Measurements from ENCODE around the gene SORL1. TPM values are rescaled to one million over a fixed set of nuclear protein-coding genes. Genes with fewer than 3 reads are reported as not detected.
A peak's percentile ranks its signal among the peaks of the same experiment; 100 is the strongest.

Gene SORL1
- total RNA-seq, 1 donor from 2014 or later: 11.1 TPM

DNA sequence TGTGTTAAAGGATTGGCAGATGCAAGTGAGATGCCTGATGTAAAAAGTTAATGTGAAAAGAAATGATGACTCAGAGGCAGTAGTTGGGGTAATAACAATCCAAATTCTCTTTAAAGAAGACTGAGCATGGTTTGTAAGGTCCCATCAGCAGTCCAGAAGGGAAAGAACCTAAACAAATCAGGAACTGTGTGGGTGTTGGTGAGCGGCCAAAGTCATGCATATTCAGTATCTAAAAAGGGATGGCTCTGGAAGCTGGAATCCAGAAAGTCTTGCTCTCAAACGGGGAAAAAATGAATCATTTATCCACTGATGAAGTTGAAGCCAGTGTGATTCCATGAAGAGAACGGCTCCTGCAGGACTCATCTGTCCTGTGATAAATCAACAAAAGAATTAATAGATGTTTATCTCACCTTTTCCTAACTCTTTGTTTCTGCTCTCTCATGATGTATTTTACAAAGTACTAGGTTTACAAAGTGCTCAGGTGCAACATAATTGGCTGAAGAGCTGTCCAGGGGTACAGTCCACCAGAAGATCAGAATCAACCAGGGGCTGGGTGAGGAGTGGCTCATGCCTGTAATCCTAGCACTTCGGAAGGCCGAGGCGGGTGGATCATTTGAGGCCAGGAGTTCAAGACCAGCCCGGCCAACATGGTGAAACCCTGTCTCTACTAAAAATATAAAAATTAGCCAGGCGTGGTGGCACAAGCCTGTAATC lies 21.1 kb downstream of the SORL1 start:
- no peaks in the 10 kb centered on the region for H3K9me3 Mint-ChIP-seq (ENCODE audit: unreplicated experiment)
- no peaks in the 10 kb centered on the region for H3K27me3 Mint-ChIP-seq (ENCODE audit: unreplicated experiment)
- no peak overlapping the region for H3K27ac Mint-ChIP-seq (ENCODE audit: unreplicated experiment)
- TF ChIP-seq, protein P1, sequence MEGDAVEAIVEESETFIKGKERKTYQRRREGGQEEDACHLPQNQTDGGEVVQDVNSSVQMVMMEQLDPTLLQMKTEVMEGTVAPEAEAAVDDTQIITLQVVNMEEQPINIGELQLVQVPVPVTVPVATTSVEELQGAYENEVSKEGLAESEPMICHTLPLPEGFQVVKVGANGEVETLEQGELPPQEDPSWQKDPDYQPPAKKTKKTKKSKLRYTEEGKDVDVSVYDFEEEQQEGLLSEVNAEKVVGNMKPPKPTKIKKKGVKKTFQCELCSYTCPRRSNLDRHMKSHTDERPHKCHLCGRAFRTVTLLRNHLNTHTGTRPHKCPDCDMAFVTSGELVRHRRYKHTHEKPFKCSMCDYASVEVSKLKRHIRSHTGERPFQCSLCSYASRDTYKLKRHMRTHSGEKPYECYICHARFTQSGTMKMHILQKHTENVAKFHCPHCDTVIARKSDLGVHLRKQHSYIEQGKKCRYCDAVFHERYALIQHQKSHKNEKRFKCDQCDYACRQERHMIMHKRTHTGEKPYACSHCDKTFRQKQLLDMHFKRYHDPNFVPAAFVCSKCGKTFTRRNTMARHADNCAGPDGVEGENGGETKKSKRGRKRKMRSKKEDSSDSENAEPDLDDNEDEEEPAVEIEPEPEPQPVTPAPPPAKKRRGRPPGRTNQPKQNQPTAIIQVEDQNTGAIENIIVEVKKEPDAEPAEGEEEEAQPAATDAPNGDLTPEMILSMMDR (IDR thresholded peaks at IDR 0.05; ENCODE audit: partially characterized antibody, unreplicated experiment): no peak
- no peaks in the 10 kb centered on the region for H3K36me3 Mint-ChIP-seq (ENCODE audit: unreplicated experiment)
- DNase-seq: no peak
- H3K4me3 Mint-ChIP-seq (ENCODE audit: unreplicated experiment): no peak overlapping the region
- peaks cover 2% of the 10 kb centered on the region for H3K4me1 Mint-ChIP-seq (ENCODE audit: low read depth, unreplicated experiment)

DNA sequence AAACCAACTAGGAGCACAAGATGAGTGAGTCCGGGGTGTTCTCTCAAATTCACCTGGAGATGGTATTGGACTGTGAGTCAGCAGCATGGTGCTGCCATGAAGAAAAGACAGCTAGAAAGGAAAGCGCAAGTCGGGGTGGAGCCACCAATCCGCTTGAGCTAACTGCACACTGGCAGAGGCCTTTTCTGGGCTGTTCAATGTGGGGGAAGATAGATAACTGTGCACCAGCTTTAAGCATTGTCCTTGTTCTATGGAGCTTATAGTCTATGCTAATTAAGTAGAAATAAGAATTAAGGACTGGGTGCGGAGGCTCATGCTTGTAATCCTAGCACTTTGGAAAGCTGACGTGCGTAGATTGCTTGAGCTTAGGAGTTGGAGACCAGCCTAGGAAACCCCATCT lies 22.6 kb downstream of the SORL1 start:
- no peak for DNase-seq
- H3K4me3 Mint-ChIP-seq (ENCODE audit: unreplicated experiment): no peak overlapping the region
- no peak overlapping the region for H3K27ac Mint-ChIP-seq (ENCODE audit: unreplicated experiment)
- peaks cover 14% of the 10 kb centered on the region for H3K4me1 Mint-ChIP-seq (ENCODE audit: low read depth, unreplicated experiment)
- no peaks in the 10 kb centered on the region for H3K36me3 Mint-ChIP-seq (ENCODE audit: unreplicated experiment)
- TF ChIP-seq, protein P1 (IDR thresholded peaks at IDR 0.05; ENCODE audit: partially characterized antibody, unreplicated experiment): no peak
- peaks cover 3% of the 10 kb centered on the region for H3K27me3 Mint-ChIP-seq (ENCODE audit: unreplicated experiment)
- H3K9me3 Mint-ChIP-seq (ENCODE audit: unreplicated experiment): no peaks in the 10 kb centered on the region

DNA sequence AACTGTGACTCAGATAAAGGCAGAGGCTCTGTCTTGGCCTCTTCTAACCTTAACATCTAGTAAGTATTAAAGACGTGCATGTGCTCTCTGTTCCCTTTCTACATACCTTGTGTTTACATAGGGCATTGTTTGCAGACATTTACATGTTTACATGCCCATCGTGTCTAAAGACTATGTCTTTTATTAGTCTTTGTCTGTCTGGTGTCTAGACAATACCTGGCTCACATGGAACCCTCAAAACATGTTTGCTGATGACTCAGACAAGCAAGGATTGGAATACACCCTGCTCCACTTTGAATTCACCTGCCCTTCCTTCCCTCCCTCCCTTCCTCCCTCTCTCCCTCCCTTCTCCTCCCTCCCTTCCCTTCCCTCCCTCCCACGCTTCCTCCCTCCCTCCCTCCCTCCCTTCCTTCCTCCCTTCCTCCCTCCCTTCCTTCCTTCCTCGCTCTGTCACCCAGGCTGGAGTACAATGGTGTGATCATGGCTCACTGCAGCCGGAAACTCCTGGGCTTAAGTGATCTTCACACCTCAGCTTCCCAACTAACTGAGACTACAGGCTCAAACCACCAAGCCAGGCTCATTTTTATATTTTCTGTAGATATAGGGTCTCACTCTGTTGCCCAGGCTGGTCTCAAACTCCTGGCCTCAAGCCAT lies 24.4 kb downstream of the SORL1 start:
- Mint-ChIP-seq H3K4me1 (ENCODE audit: low read depth, unreplicated experiment) (peaks cover 12% of the 10 kb centered on the region), H3K27me3 (ENCODE audit: unreplicated experiment) (peaks cover 3% of the 10 kb centered on the region), H3K9me3 (ENCODE audit: unreplicated experiment) (peaks cover 2% of the 10 kb centered on the region), H3K4me3 (ENCODE audit: unreplicated experiment) (no peak overlapping the region), H3K36me3 (ENCODE audit: unreplicated experiment) (no peaks in the 10 kb centered on the region), H3K27ac (ENCODE audit: unreplicated experiment) (no peak overlapping the region)
- TF ChIP-seq, protein P1 (IDR thresholded peaks at IDR 0.05; ENCODE audit: partially characterized antibody, unreplicated experiment): no peak
- no peak for DNase-seq

DNA sequence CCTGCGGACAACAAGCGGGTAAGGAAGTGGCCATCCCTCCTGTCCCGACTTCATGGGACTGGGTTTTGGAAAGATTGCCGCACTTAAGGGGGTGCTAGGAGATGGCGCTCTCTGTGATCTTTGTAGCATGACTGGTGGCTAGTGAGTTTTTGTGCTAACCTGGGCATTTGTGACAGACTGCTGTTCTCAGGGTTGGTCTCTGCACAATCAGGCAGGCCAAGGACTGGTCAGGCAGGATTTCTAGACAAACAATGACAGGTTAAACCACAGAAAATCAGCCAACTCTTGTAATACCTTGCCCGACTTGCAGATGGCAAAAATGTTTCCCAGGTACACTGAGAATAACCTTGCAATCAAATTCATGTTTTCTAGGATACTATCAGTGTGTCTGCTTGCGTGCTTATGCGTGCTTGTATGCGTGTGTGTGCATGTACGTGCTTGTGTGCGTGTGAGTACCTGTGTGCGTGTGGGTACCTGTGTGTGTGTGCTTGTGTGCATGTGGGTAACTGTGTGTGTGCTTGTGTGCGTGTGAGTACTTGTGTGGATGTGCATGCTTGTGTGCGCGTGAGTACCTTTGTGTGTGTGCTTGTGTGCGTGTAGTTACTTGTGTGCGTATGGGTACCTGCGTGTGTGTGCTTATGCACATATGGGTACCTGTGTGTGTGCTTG lies 26.2 kb downstream of the SORL1 start:
- DNase-seq: no peak
- TF ChIP-seq, protein P1 (IDR thresholded peaks at IDR 0.05; ENCODE audit: partially characterized antibody, unreplicated experiment): no peak
- Mint-ChIP-seq H3K9me3 (ENCODE audit: unreplicated experiment) (peaks cover 5% of the 10 kb centered on the region), H3K36me3 (ENCODE audit: unreplicated experiment) (no peaks in the 10 kb centered on the region), H3K27me3 (ENCODE audit: unreplicated experiment) (peaks cover 3% of the 10 kb centered on the region), H3K4me3 (ENCODE audit: unreplicated experiment) (peak overlapping the region; percentile 44), H3K27ac (ENCODE audit: unreplicated experiment) (peak overlapping the region; percentile 71), H3K4me1 (ENCODE audit: low read depth, unreplicated experiment) (peaks cover 15% of the 10 kb centered on the region)

Measured in glutamatergic neuron (in vitro differentiated cells).